Measurements from ENCODE around the gene MBNL2.

Gene MBNL2

DNA sequence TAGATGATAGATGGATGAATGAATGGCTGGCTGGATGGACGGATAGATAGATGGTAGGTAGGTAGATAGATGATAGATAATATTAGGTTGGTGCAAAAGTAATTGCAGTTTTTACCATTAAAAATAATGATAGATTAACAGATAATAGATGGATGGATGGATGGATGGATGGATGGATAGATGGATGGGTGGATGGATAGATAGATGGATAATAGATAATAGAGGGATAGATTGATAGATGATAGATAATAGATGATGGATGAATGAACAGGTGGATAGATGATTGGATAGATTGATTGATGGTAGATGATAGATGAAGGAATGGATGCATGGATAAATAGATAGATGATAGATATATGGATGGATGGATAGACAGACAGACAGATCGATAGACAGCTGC is 124.0 kb downstream of the MBNL2 start:
- no peak overlapping the region for H3K4me3 ChIP-seq (ENCODE audit: low read length)
- no peaks in the 10 kb centered on the region for H3K9me2 ChIP-seq (replicated peaks; ENCODE audit: control insufficient read depth, low read length)
- H3K27me3 ChIP-seq (ENCODE audit: control insufficient read depth, low read length) = no peaks in the 10 kb centered on the region
- no peaks in the 10 kb centered on the region for H3K79me2 ChIP-seq (ENCODE audit: control insufficient read depth, low read length)
- H3K9me3 ChIP-seq (ENCODE audit: control insufficient read depth, insufficient read depth, low read length) = no peaks in the 10 kb centered on the region
- H4K20me1 ChIP-seq (ENCODE audit: control insufficient read depth, insufficient read depth, low read depth, low read length) = no peaks in the 10 kb centered on the region
- H3K36me3 ChIP-seq (ENCODE audit: control insufficient read depth, low read length) = no peaks in the 10 kb centered on the region
- TF ChIP-seq, protein P1, sequence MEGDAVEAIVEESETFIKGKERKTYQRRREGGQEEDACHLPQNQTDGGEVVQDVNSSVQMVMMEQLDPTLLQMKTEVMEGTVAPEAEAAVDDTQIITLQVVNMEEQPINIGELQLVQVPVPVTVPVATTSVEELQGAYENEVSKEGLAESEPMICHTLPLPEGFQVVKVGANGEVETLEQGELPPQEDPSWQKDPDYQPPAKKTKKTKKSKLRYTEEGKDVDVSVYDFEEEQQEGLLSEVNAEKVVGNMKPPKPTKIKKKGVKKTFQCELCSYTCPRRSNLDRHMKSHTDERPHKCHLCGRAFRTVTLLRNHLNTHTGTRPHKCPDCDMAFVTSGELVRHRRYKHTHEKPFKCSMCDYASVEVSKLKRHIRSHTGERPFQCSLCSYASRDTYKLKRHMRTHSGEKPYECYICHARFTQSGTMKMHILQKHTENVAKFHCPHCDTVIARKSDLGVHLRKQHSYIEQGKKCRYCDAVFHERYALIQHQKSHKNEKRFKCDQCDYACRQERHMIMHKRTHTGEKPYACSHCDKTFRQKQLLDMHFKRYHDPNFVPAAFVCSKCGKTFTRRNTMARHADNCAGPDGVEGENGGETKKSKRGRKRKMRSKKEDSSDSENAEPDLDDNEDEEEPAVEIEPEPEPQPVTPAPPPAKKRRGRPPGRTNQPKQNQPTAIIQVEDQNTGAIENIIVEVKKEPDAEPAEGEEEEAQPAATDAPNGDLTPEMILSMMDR (IDR thresholded peaks at IDR 0.05; ENCODE audit: low read depth, low read length, poor library complexity, severe bottlenecking) = no peak
- no peak for TF ChIP-seq EZH2phosphoT487 (IDR thresholded peaks at IDR 0.05; ENCODE audit: borderline replicate concordance, low read length)
- no peaks in the 10 kb centered on the region for H3K4me1 ChIP-seq (ENCODE audit: control insufficient read depth, low read length)
- no peak overlapping the region for H3K27ac ChIP-seq (ENCODE audit: low read depth, low read length)
- no peak overlapping the region for H3K4me2 ChIP-seq (ENCODE audit: low read length)
- H3F3A ChIP-seq (ENCODE audit: control insufficient read depth, insufficient read depth) = no peaks in the 10 kb centered on the region

DNA sequence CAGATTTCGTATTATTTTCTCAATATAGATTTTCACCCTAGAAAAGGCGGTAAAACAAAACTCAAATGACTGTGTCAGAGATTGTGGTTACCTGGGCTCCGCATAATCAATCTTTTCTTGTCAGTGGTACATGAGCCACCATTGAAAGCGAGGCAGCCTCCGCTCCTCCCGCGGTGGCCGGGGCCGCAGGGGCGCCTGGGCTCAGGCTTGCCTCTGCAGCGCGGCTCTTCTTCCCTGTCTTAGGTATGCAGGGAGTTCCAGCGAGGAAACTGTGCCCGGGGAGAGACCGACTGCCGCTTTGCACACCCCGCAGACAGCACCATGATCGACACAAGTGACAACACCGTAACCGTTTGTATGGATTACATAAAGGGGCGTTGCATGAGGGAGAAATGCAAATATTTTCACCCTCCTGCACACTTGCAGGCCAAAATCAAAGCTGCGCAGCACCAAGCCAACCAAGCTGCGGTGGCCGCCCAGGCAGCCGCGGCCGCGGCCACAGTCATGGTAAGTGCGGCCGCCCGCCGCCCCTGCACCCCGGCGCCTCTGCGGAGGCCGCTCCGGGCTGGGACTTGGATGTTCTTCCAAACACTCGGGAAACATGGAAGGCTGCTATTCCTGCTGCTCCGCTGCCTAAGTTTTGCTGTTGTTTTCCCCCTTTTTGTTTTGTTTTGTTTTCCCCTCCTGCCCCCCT is 124.6 kb downstream of the MBNL2 start:
- Histone ChIP-seq H3K36me3 (ENCODE audit: control insufficient read depth, low read length) (no peaks in the 10 kb centered on the region), H3F3A (ENCODE audit: control insufficient read depth, insufficient read depth) (no peaks in the 10 kb centered on the region), H4K20me1 (ENCODE audit: control insufficient read depth, insufficient read depth, low read depth, low read length) (no peaks in the 10 kb centered on the region), H3K9me2 (replicated peaks; ENCODE audit: control insufficient read depth, low read length) (no peaks in the 10 kb centered on the region), H3K27ac (ENCODE audit: low read depth, low read length) (no peak overlapping the region), H3K4me1 (ENCODE audit: control insufficient read depth, low read length) (no peaks in the 10 kb centered on the region), H3K79me2 (ENCODE audit: control insufficient read depth, low read length) (no peaks in the 10 kb centered on the region), H3K4me3 (ENCODE audit: low read length) (no peak overlapping the region), H3K27me3 (ENCODE audit: control insufficient read depth, low read length) (no peaks in the 10 kb centered on the region), H3K4me2 (ENCODE audit: low read length) (no peak overlapping the region), H3K9me3 (ENCODE audit: control insufficient read depth, insufficient read depth, low read length) (no peaks in the 10 kb centered on the region)
- TF ChIP-seq, protein P1 (IDR thresholded peaks at IDR 0.05; ENCODE audit: low read depth, low read length, poor library complexity, severe bottlenecking) = no peak
- no peak for TF ChIP-seq EZH2phosphoT487 (IDR thresholded peaks at IDR 0.05; ENCODE audit: borderline replicate concordance, low read length)

DNA sequence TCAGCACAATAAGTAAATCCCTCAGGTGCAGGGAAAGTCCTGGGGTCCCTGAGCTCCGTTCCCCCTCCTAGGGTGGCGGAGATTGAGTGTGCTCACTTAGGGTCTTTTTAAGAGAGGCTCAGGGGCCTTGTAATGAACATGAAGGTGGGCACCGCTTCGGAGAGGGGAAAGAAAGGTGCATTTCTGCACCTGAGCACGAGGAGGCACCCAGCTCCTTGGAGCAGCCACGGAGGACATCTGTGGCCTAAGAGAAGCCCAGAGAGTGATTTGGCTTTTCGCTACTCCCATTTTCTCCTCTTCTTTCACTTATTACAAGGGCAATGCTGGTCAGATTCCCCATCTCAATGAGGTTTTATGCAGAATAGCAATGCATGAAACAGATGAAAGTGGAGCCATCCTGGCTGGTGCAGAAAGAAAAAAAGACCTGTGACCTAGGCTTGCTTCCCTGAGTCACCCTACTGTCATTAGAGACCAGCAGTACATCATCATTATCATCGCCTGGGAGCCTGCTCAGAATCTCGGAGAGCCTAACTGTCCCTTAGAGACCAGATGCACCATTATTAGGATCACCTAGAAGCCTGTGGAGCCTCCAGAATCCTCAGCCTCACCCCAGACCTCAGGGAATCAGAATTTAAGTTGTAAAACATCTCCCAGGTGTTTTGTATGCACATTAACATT is 125.3 kb downstream of the MBNL2 start:
- Histone ChIP-seq H3K27me3 (ENCODE audit: control insufficient read depth, low read length) (no peaks in the 10 kb centered on the region), H3K9me2 (replicated peaks; ENCODE audit: control insufficient read depth, low read length) (no peaks in the 10 kb centered on the region), H3K36me3 (ENCODE audit: control insufficient read depth, low read length) (no peaks in the 10 kb centered on the region), H3K9me3 (ENCODE audit: control insufficient read depth, insufficient read depth, low read length) (no peaks in the 10 kb centered on the region), H3K27ac (ENCODE audit: low read depth, low read length) (no peak overlapping the region), H3K79me2 (ENCODE audit: control insufficient read depth, low read length) (no peaks in the 10 kb centered on the region), H4K20me1 (ENCODE audit: control insufficient read depth, insufficient read depth, low read depth, low read length) (no peaks in the 10 kb centered on the region), H3K4me1 (ENCODE audit: control insufficient read depth, low read length) (no peaks in the 10 kb centered on the region), H3K4me2 (ENCODE audit: low read length) (no peak overlapping the region), H3F3A (ENCODE audit: control insufficient read depth, insufficient read depth) (no peaks in the 10 kb centered on the region), H3K4me3 (ENCODE audit: low read length) (no peak overlapping the region)
- TF ChIP-seq, protein P1 (IDR thresholded peaks at IDR 0.05; ENCODE audit: low read depth, low read length, poor library complexity, severe bottlenecking) = no peak
- TF ChIP-seq EZH2phosphoT487 (IDR thresholded peaks at IDR 0.05; ENCODE audit: borderline replicate concordance, low read length) = no peak

All from DOHH2 (cell line).